ENCODE data around the gene ROBO1. TPM values are rescaled to one million over a fixed set of nuclear protein-coding genes. Genes with fewer than 3 reads are reported as not detected.

Gene ROBO1
- total RNA-seq, 1 donor from 2014 or later, result 38.8 TPM

- DNase-seq (ENCODE audit: low spot score), result no peak
Observed at GRCh38 chr3:78978037-78978436, 789.8 kb downstream of the ROBO1 start.

GRCh38 chr3:78977073-78977472 is 790.7 kb downstream of the ROBO1 start:
- DNase-seq (ENCODE audit: low spot score), result no peak

GRCh38 chr3:78976200-78976599 is 791.6 kb downstream of the ROBO1 start:
- DNase-seq (ENCODE audit: low spot score), result no peak

- no peak for DNase-seq (ENCODE audit: low spot score)
Observed at GRCh38 chr3:78974181-78974790, 793.5 kb downstream of the ROBO1 start.

GRCh38 chr3:78972617-78973301 is 795.0 kb downstream of the ROBO1 start:
- no peak for DNase-seq (ENCODE audit: low spot score)

- no peak for DNase-seq (ENCODE audit: low spot score)
Observed at GRCh38 chr3:78970656-78971055, 797.1 kb downstream of the ROBO1 start.

- no peak for DNase-seq (ENCODE audit: low spot score)
Observed at GRCh38 chr3:78969483-78969882, 798.3 kb downstream of the ROBO1 start.

- DNase-seq (ENCODE audit: low spot score), result no peak
Observed at GRCh38 chr3:78967061-78967460, 800.7 kb downstream of the ROBO1 start.

GRCh38 chr3:78963771-78964170 is 804.0 kb downstream of the ROBO1 start:
- no peak for DNase-seq (ENCODE audit: low spot score)

- DNase-seq (ENCODE audit: low spot score), result no peak
Observed at GRCh38 chr3:78957456-78957855, 810.3 kb downstream of the ROBO1 start.

- DNase-seq (ENCODE audit: low spot score), result no peak
Observed at GRCh38 chr3:78951342-78951945, 816.4 kb downstream of the ROBO1 start.

- DNase-seq (ENCODE audit: low spot score), result no peak
Observed at GRCh38 chr3:78941587-78941986, 826.2 kb downstream of the ROBO1 start.

- no peak for DNase-seq (ENCODE audit: low spot score)
Observed at GRCh38 chr3:78940626-78941025, 827.2 kb downstream of the ROBO1 start.

GRCh38 chr3:78940128-78940527 is 827.7 kb downstream of the ROBO1 start:
- DNase-seq (ENCODE audit: low spot score), result no peak

GRCh38 chr3:78937475-78937874 is 830.3 kb downstream of the ROBO1 start:
- no peak for DNase-seq (ENCODE audit: low spot score)

GRCh38 chr3:78927759-78928158 is 840.0 kb downstream of the ROBO1 start:
- DNase-seq (ENCODE audit: low spot score), result no peak

- no peak for DNase-seq (ENCODE audit: low spot score)
Observed at GRCh38 chr3:78926523-78926922, 841.3 kb downstream of the ROBO1 start.

GRCh38 chr3:78924711-78925110 is 843.1 kb downstream of the ROBO1 start:
- no peak for DNase-seq (ENCODE audit: low spot score)

GRCh38 chr3:78919021-78919755 is 848.6 kb downstream of the ROBO1 start:
- no peak for DNase-seq (ENCODE audit: low spot score)

- no peak for DNase-seq (ENCODE audit: low spot score)
Observed at GRCh38 chr3:78918361-78919020, 849.3 kb downstream of the ROBO1 start.

- no peak for DNase-seq (ENCODE audit: low spot score)
Observed at GRCh38 chr3:78917536-78917935, 850.3 kb downstream of the ROBO1 start.

- DNase-seq (ENCODE audit: low spot score), result no peak
Observed at GRCh38 chr3:78913711-78914110, 854.1 kb downstream of the ROBO1 start.
